NCI-H748 treated with DMSO at 0.1 percent for 48 hours (cell line): ENCODE data around the gene EEF1A1.
A peak's percentile ranks its signal among the peaks of the same experiment; 100 is the strongest.
"Not testable (repeated sequence)": the region's sequence is repeated elsewhere in the genome, so short reads cannot be mapped to it uniquely, and the experiment has no call there.

ENCODE experiments used
- DNase-seq: peaks from one replicate; lab custom pipeline; 2025; lab: John Stamatoyannopoulos, UW

The EEF1A1 gene

GRCh38 chr6:73537677-73538076, 16.8 kb upstream of the EEF1A1 start:
- no peak for DNase-seq

GRCh38 chr6:73534628-73535027, 13.8 kb upstream of the EEF1A1 start:
- no peak for DNase-seq

DNA sequence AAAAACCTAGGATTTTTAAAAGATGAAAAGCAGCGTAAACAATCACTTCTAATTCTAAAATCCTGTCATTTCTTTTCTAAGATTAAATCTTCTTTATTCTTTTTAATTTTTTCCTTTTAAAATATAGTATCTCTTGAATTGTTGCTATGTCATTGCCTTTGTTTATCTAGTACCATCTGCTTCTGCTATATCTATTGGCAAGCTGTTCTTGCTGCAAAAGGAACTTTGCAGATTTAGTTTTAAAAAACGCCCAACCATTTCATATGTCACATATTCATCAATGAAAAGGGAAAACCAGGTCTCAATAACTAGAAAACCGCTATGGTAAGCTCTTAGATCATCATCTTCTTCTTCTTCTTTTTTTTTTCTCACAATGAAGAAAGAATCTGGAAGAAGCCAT, 11.5 kb upstream of the EEF1A1 start:
- no peak for DNase-seq

DNA sequence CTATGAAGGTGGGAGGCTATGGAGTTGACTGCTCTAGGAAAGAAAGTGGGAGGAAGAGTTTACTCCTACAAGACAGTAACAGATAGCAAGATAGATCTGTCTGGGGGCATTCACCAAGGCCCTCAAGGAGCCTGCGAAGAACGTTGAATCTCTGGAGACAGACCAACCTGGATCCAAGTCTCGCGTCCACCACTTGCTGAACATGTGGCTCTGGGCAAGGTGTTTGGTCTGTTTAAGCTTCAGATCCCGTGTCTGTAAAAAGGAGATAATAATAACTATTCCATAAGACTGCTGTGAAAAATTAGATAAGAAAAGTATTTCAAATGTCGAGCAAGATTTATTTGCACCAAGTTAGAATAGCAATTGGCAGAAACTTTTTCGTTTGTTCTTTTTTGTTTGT, 8.1 kb upstream of the EEF1A1 start:
- DNase-seq = no peak

DNA sequence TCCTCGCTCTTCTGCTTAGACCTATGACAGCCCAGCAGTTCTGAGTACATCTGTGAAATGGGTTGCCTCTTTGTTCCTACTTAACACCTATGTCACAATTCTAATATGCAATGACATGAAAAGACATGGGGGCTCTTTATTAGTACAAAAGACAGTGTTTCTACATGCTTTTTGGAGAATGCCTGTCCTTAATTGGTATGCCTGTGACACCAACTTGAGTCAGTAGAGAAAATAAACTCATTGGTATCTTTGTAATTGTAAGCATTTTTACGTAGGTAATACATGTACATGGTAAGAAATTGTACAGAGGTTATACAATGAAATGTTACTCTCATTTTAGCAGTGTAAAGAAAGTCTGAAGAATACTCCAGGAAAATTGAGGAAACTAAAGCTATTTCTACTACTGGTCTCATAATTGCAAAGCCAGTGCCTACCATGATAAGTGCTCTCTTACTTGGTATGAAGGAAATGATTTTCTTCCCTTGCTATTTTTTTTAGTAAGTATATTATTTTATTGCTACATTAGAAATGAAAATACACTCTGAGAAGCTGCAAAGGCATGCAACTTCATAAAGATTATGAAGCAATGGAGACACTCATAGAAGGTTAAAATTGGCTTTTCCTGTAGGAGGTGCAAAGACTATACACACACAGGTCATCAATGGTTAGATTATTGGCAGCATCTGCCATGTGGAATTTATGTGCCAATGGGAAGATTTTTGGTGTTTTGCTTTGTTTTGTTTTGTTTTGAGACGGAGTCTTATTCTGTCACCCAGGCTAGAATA, 4.9 kb upstream of the EEF1A1 start:
- DNase-seq = no peak

DNA sequence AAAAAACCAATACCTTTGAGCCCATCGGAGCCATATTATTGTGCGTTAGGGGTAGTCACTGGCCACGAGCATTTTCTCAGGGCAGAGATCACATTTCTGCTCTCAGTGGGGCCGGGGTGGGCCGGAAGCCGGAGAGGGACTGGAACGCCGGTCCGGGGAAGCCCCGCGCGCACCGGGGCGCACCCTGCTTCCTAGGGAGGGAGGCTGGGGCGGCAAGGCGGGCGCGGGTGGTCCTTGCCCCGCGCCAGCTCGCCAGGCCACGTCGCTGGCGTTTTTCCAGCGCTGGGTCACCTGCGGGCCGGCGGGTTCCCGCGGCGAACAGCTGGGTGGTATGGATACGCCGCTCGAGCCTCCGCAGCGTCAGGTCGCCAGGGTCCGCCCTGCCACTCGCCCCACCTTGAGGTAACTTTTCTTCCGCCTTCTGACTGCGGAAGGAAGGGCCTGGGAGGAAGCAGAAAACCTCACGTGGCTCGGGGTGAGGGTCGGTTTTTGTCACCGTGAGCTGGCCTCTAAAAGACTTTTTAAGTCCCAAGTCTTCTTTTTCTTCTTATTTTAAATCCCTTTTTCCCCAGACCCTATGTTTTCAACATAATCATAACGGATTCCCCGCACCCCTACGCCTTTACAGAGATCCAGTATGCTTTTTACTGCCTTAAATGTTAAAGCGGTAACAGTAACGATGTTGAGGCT, 2.7 kb upstream of the EEF1A1 start:
- no peak for DNase-seq

- peak; percentile 53 for DNase-seq
Observed at GRCh38 chr6:73521351-73521985, 636 bp upstream of the EEF1A1 start.

- DNase-seq = peak; percentile 17
Observed at GRCh38 chr6:73519926-73520687, 725 bp downstream of the EEF1A1 start.

DNA sequence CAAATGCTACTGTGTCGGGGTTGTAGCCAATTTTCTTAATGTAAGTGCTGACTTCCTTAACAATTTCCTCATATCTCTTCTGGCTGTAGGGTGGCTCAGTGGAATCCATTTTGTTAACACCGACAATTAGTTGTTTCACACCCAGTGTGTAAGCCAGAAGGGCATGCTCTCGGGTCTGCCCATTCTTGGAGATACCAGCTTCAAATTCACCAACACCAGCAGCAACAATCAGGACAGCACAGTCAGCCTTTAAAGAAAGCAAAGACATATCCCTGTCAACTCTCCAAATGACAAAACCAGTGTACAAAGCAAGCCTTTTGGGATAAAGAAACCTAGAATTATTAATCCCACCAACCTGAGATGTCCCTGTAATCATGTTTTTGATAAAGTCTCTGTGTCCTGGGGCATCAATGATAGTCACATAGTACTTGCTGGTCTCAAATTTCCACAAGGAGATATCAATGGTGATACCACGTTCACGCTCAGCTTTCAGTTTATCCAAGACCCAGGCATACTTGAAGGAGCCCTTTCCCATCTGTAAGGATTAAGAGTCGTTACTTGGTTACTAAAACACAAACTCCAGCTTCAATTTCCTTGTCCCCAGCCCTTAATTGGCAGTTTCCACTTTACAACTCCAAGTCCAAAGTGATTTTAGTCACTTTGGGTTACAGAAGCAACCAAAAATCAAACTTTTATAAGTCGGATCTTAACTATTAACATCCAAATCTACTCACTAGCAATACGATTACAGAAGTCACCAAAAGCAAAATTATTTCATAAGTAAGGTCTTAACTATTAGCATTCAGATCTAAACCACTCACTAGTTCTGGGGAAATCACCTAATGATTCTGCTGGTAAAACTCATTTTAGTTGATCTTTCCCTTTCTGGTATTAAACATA, 1.6 kb downstream of the EEF1A1 start:
- not testable (repeated sequence) for DNase-seq

- DNase-seq = not testable (repeated sequence)
Observed at GRCh38 chr6:73518100-73518981, 2.5 kb downstream of the EEF1A1 start.

DNA sequence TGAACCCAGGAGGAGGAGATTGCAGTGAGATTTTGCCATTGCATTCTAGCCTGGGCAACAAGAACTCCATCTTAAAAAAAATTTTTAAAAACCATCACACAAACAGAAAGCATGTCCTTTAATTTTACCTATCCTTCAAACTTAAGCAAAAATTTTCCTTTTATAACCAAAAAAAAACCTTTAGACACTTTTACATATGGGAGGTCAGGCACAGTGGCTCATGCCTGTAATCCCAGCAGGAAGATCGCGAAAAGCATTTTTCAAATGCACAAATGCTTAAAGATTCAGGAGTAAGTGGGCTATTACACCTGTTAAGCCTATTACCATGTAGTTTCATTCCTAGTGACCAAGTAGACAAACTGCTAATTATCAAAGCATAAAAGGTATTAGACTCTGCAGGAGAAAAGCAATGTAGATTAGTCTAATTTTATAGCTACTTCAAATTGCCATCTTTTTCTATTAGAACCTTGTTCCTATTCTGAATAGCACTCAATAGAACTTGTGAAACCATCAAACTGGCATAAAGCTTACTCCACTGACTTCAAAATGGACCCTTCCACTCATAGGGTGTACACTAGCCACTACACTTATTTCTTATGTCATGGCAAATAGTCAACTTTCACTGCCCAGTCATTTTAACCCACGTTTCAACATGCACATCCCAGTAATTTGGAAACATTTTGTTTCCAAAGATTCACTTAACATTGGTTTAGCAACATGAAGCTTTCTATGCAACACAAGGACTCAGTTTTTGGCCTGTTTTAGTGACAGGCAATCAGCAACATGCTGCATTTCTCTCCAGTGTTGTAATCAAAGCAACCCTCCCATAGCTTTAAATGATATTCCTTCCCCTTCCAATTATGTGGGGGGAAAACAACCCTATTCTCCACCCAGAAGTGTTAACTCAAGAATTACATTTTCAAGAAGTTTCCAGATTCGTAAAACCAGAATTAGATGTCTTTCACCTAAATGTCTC, 4.0 kb downstream of the EEF1A1 start:
- DNase-seq = no peak

DNA sequence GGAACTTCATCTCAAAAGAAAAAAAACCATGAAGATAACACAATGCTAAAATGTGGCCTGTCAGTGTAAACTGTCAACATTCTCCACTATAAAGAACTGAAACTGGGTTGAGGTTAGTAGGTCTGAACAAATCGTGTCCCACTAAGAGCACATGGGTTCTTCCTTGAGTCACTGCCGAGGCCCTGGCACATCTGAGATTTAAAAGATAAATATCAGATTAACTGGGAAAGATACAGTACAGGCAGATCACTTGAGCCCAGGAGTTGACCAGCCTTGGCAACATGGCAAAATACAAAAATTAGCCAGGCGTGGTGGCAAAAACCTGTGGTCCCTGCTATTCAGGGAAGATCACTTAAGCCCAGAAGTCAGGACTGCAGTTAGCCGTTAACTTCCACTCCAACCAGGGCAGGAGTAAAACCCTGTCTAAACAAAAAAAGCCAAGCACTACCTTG, 5.6 kb downstream of the EEF1A1 start:
- DNase-seq = no peak

- no peak for DNase-seq
Observed at GRCh38 chr6:73514746-73515110, 6.1 kb downstream of the EEF1A1 start.

- no peak for DNase-seq
Observed at GRCh38 chr6:73513496-73513854, 7.4 kb downstream of the EEF1A1 start.

GRCh38 chr6:73511796-73512195, 9.0 kb downstream of the EEF1A1 start:
- no peak for DNase-seq

GRCh38 chr6:73509851-73510250, 11.0 kb downstream of the EEF1A1 start:
- DNase-seq = no peak

- no peak for DNase-seq
Observed at GRCh38 chr6:73508776-73509175, 12.1 kb downstream of the EEF1A1 start.

DNA sequence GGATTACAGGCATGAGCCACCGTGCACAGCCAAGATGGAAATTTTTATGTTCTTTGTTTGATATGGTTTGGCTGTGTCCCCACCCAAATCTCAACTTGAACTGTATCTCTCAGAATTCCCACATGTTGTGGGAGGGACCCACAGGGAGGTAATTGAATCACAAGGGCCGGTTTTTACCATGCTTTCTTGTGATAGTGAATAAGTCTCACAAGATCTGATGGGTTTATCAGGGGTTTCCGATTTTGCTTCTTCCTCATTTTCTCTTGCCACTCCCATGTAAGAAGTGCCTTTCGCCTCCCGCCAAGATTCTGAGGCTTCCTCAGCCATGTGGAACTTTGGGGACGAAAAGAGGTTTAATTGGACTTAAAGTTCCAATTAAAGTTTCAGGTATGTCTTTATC, 14.6 kb downstream of the EEF1A1 start:
- no peak for DNase-seq

DNA sequence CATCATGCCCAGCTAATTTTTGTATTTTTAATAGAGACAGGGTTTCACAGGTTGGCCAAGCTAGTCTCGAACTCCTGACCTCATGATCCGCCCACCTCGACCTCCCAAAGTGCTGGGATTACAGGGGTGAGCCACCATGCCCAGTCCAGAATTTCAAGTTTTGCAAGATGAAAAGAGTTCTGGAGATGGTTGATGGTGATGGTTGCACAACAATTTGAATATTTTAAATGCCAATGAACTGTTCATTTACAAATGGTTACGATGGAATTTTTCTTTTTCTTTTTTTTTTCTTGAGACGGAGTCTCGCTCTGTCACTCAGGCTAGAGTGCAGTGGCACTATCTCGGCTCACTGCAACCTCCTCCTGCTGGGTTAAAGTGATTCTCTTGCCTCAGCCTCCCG, 15.1 kb downstream of the EEF1A1 start:
- DNase-seq = not testable (repeated sequence)
